A549 (cell line): Measurements from ENCODE around the gene SIK2. TPM values are rescaled to one million over a fixed set of nuclear protein-coding genes. Genes with fewer than 3 reads are reported as not detected.

Experiments
- ATAC-seq, 2 experiments: fragments of 200-7000 bp in 1 of 2; fragments of >200 bp in 1 of 2; cut with Nextera tagmentation in 1 of 2; cut with Tn5 transposase in 1 of 2; 3 replicates each; pipeline versions ENCODE4 v1.8.0 to v1.9.1; 2018 to 2020; ENCODE audit warnings: mild to moderate bottlenecking in 1 of 2, moderate library complexity in 1 of 2
- CTCF ChIA-PET: fragments of 300-600 bp; sonication (Branson Sonifier 250); formaldehyde crosslinking; extraction: SDS; loops from one replicate; lab custom pipeline; 2021; ENCODE audit warnings: antibody characterized with exemption, inconsistent platforms; lab: Yijun Ruan, JAX
- POLR2A ChIA-PET: fragments of 350-600 bp; formaldehyde crosslinking; extraction: SDS; loops from one replicate; lab custom pipeline; 2021; ENCODE audit warnings: antibody characterized with exemption, inconsistent platforms; lab: Yijun Ruan, JAX
- DNase-seq, 2 experiments: peaks; one replicate each; pipeline versions ENCODE4 v3.0.0 to v3.0.0-alpha.2; 2011 to 2016; ENCODE audit warnings: low read depth in 1 of 2, low spot score in 1 of 2
- FAIRE-seq: peaks from 2 replicates; lab custom pipeline; 2011; peaks lifted over from hg19 to GRCh38; lab: Jason Lieb, UNC
- H3K27ac ChIP-seq, 2 experiments: fragments of >200 bp; sonication (Bioruptor Twin); formaldehyde crosslinking; 3 replicates each; pipeline ENCODE4 v1.5.1; 2016 to 2017
- H3K4me1 ChIP-seq: fragments of >200 bp; sonication (Bioruptor Twin); formaldehyde crosslinking; 3 replicates; pipeline ENCODE4 v1.6.1; 2016
- H3K4me2 ChIP-seq: fragments of >200 bp; sonication (Bioruptor Twin); formaldehyde crosslinking; 3 replicates; pipeline ENCODE4 v1.6.1; 2016
- H3K4me3 ChIP-seq: fragments of >200 bp; sonication (Bioruptor Twin); formaldehyde crosslinking; 3 replicates; pipeline ENCODE4 v1.5.1; 2016
- H3K9me3 ChIP-seq: fragments of >200 bp; sonication (Bioruptor Twin); formaldehyde crosslinking; 3 replicates; pipeline ENCODE4 v1.6.1; 2016
- ATOH8 ChIP-seq: fragments of 250-450 bp; sonication (Bioruptor Pico); IDR thresholded peaks from 2 replicates; pipeline ENCODE4 v1.5.0; 2020; ENCODE audit warnings: low read depth, mild to moderate bottlenecking, moderate library complexity
- BCL3 ChIP-seq: fragments of >200 bp; sonication (Bioruptor Twin); formaldehyde crosslinking; IDR thresholded peaks from 3 replicates; pipeline ENCODE4 v1.6.1; 2016
- BHLHE40 ChIP-seq: IDR thresholded peaks from 2 replicates; pipeline ENCODE4 v1.6.1; 2012; ENCODE audit warnings: low read depth, low read length, inconsistent platforms
- CBX8 ChIP-seq: fragments of 200-600 bp; sonication (generic); IDR thresholded peaks from 2 replicates; pipeline ENCODE4 v1.6.1; 2016
- CEBPB ChIP-seq, 2 experiments: fragments of >200 bp in 1 of 2; sonication (Bioruptor Twin) in 1 of 2; formaldehyde crosslinking in 1 of 2; IDR thresholded peaks; 2 replicates each; pipeline ENCODE4 v1.6.1; 2012 to 2016
- CTCF ChIP-seq: fragments of >200 bp; sonication (Bioruptor Twin); formaldehyde crosslinking; IDR thresholded peaks from 3 replicates; pipeline ENCODE4 v1.5.1; 2016
- EHF ChIP-seq: fragments of 250-450 bp; sonication (Bioruptor Pico); IDR thresholded peaks from 2 replicates; pipeline ENCODE4 v1.5.0; 2020; ENCODE audit warnings: mild to moderate bottlenecking
- EP300 ChIP-seq, 2 experiments: fragments of >200 bp; sonication (Bioruptor Twin); formaldehyde crosslinking; IDR thresholded peaks; 2 replicates in 1 of 2; 3 replicates in 1 of 2; pipeline ENCODE4 v1.6.1; 2016 to 2017
- FOSL2 ChIP-seq, 2 experiments: fragments of 450-650 bp in 1 of 2; fragments of >200 bp in 1 of 2; sonication (Bioruptor Twin) in 1 of 2; formaldehyde crosslinking; IDR thresholded peaks; 2 replicates each; pipeline versions ENCODE4 v1.5.0 to v1.6.1; 2016 to 2020; ENCODE audit warnings: mild to moderate bottlenecking in 1 of 2, moderate library complexity in 1 of 2
- HMGXB4 ChIP-seq: fragments of 250-450 bp; sonication (Bioruptor Pico); IDR thresholded peaks from 2 replicates; pipeline ENCODE4 v1.5.0; 2021; ENCODE audit warnings: mild to moderate bottlenecking, moderate library complexity, borderline replicate concordance
- JUN ChIP-seq, 2 experiments: fragments of >200 bp; sonication (Bioruptor Twin); formaldehyde crosslinking; IDR thresholded peaks; 2 replicates in 1 of 2; 3 replicates in 1 of 2; pipeline ENCODE4 v1.6.1; 2016 to 2017
- KDM5A ChIP-seq: fragments of 200-600 bp; sonication (generic); IDR thresholded peaks from 2 replicates; pipeline ENCODE4 v1.6.1; 2016; ENCODE audit warnings: antibody characterized with exemption, mild to moderate bottlenecking
- MAX ChIP-seq: IDR thresholded peaks from 2 replicates; pipeline ENCODE4 v1.6.1; 2012
- MAZ ChIP-seq: fragments of 150-350 bp; IDR thresholded peaks from 2 replicates; pipeline ENCODE4 v1.6.1; 2014; ENCODE audit warnings: antibody characterized with exemption, low read depth, low read length, borderline replicate concordance
- NFE2L2 ChIP-seq: fragments of 150-350 bp; conservative IDR thresholded peaks from 2 replicates; pipeline ENCODE4 v1.6.1; 2014; ENCODE audit warnings: low read length
- NPAS2 ChIP-seq: fragments of 250-450 bp; sonication (Bioruptor Pico); IDR thresholded peaks from 2 replicates; pipeline ENCODE4 v1.8.0; 2022; ENCODE audit warnings: mild to moderate bottlenecking, moderate library complexity, borderline replicate concordance
- PBX3 ChIP-seq: IDR thresholded peaks from 2 replicates; pipeline ENCODE4 v1.6.1; 2012
- RARB ChIP-seq: fragments of 250-450 bp; sonication (Bioruptor Pico); IDR thresholded peaks from 2 replicates; pipeline ENCODE4 v1.8.0; 2021; ENCODE audit warnings: mild to moderate bottlenecking, moderate library complexity
- RFX5 ChIP-seq: fragments of 450-650 bp; IDR thresholded peaks from 2 replicates; pipeline ENCODE4 v1.7.1; 2014; ENCODE audit warnings: antibody characterized with exemption, mild to moderate bottlenecking, moderate library complexity
- SMC3 ChIP-seq: fragments of >200 bp; sonication (Bioruptor Twin); formaldehyde crosslinking; IDR thresholded peaks from 3 replicates; pipeline ENCODE4 v1.6.1; 2018; ENCODE audit warnings: inconsistent platforms
- ZSCAN20 ChIP-seq: fragments of 250-450 bp; sonication (Bioruptor Pico); IDR thresholded peaks from 2 replicates; pipeline ENCODE4 v1.8.0; 2022; ENCODE audit warnings: mild to moderate bottlenecking, moderate library complexity
- WGBS: methylation state at CpG from one replicate; pipeline ENCODE4 v1.1.6; 2017; ENCODE audit errors: missing lambda C conversion rate; 5-methylcytosine and 5-hydroxymethylcytosine counted together
- polyA plus RNA-seq, 4 experiments: library from polyadenylated mRNA; depleted of rRNA in 3 of 4; stranded (reverse); fragments of >200 nt; fragmentation: RNase III in 1 of 4; extraction: RNeasy Plus Mini Kit Qiagen cat#74134 plus additional on column Dnase treatment in 1 of 4; gene quantifications; 2 replicates in 3 of 4; 3 replicates in 1 of 4; pipeline ENCODE4 v1.2.3, GENCODE V29; 2011 to 2017

Gene SIK2
- polyA plus RNA-seq, 2 of the 4 experiments (the other 2 are of a cell fraction): 4.5 to 9.0 TPM

GRCh38 chr11:111707039-111707690 lies 104.9 kb downstream of the SIK2 start:
- Histone ChIP-seq H3K9me3 (no peaks in the 10 kb centered on the region), H3K27ac (no peak overlapping the region), H3K4me2 (0 out of 3 replicates have a peak overlapping the region, but pooled peaks have one; percentile 5), H3K4me1 (peaks cover 9% of the 10 kb centered on the region; the same call in 2 of the 3 replicates), H3K4me3 (no peak overlapping the region)
- ATAC-seq (no peak), FAIRE-seq (no peak), DNase-seq (no peak)
- POLR2A ChIA-PET: no interaction called here
- CTCF ChIA-PET: interaction anchor here (0.8 kb wide), 1 partner anchor 103 kb away, joined by 3 read pairs; no protein-coding TSS in a partner anchor
- WGBS: 50% methylated on average over 9 of the region's 9 CpGs
- TF ChIP-seq CBX8 (no peak), CEBPB (IDR thresholded peaks at IDR 0.05) (0 out of 4 replicates have a peak, but pooled peaks of 1 of the 2 experiments have one; percentile 46), BHLHE40 (0 out of 2 replicates have a peak, but pooled peaks have one; percentile 5)

- no peak overlapping the region for H3K4me2 ChIP-seq
- WGBS: 91% methylated on average over 5 of the region's 5 CpGs
- POLR2A ChIA-PET: no interaction called here
- no peak for ATAC-seq
- H3K9me3 ChIP-seq: no peaks in the 10 kb centered on the region
- DNase-seq: no peak
- TF ChIP-seq HMGXB4 (CRISPR knock-in tag): no peak
- TF ChIP-seq JUN (IDR thresholded peaks at IDR 0.05): no peak
- TF ChIP-seq NPAS2 (CRISPR knock-in tag): no peak
- TF ChIP-seq MAZ: no peak
- TF ChIP-seq ZSCAN20 (CRISPR knock-in tag): no peak
- no peak for TF ChIP-seq RARB (CRISPR knock-in tag)
- TF ChIP-seq SMC3: no peak
- no peak for TF ChIP-seq BHLHE40
- TF ChIP-seq MAX: no peak
- no peak for TF ChIP-seq FOSL2 (IDR thresholded peaks at IDR 0.05)
- no peak for TF ChIP-seq FOSL2 (CRISPR knock-in tag; IDR thresholded peaks at IDR 0.05)
- TF ChIP-seq CEBPB (IDR thresholded peaks at IDR 0.05): no peak
- TF ChIP-seq KDM5A: no peak
- no peak for TF ChIP-seq BCL3
- no peak for TF ChIP-seq NFE2L2
- no peak for TF ChIP-seq ATOH8 (CRISPR knock-in tag)
- no peak for TF ChIP-seq EP300 (IDR thresholded peaks at IDR 0.05)
- TF ChIP-seq RFX5: no peak
- TF ChIP-seq CTCF: no peak
- no peak for TF ChIP-seq EHF (CRISPR knock-in tag)
- TF ChIP-seq PBX3: no peak
- CTCF ChIA-PET: no interaction called here
- peaks cover 9% of the 10 kb centered on the region; the same call in 2 of the 3 replicates for H3K4me1 ChIP-seq
- no peak overlapping the region for H3K27ac ChIP-seq
- no peak overlapping the region for H3K4me3 ChIP-seq
- FAIRE-seq: no peak
These were observed 105.4 kb downstream of the SIK2 start for GRCh38 chr11:111707691-111708067.
